ENCODE results near the gene C1RL. TPM values are rescaled to one million over a fixed set of nuclear protein-coding genes. Genes with fewer than 3 reads are reported as not detected.

C1RL gene
- total RNA-seq, 1 experiment from 2014 or later = 43.4 TPM

DNA sequence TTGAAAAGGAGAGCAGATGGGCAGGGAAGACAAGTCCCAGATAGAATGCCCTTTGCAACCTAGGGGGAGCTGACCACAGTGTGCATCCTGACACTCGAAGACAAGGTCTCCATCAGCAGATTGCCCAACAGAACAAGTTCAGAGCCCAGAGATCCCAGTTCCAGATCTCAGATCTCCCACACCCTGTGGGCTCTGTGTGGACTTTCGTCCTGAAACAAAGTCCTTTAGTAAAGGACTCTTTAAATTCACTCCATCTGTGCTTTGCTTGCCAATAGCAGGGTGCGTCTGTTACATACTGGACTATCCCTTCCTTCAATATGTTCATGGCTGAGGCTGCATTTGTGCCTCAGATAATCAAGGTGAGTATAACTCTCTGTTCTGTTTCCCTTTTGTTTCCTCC, 8.7 kb upstream of the C1RL start:
- intact Hi-C loops (cut with micrococcal nuclease; ENCODE audit: unreplicated experiment) = no loop called here
- no TSS peak for BruUV-seq (replicated peaks)
- Mint-ChIP-seq H3K36me3 (ENCODE audit: insufficient read depth, unreplicated experiment) (peaks cover 18% of the 10 kb centered on the region), H3K4me1 (ENCODE audit: low read depth, unreplicated experiment) (no peaks in the 10 kb centered on the region), H3K4me3 (ENCODE audit: low read depth, unreplicated experiment) (no peak overlapping the region), H3K9me3 (ENCODE audit: low read depth, unreplicated experiment) (no peaks in the 10 kb centered on the region), H3K27ac (ENCODE audit: unreplicated experiment) (no peak overlapping the region), H3K27me3 (ENCODE audit: unreplicated experiment) (no peaks in the 10 kb centered on the region)
- TF ChIP-seq, protein P1, sequence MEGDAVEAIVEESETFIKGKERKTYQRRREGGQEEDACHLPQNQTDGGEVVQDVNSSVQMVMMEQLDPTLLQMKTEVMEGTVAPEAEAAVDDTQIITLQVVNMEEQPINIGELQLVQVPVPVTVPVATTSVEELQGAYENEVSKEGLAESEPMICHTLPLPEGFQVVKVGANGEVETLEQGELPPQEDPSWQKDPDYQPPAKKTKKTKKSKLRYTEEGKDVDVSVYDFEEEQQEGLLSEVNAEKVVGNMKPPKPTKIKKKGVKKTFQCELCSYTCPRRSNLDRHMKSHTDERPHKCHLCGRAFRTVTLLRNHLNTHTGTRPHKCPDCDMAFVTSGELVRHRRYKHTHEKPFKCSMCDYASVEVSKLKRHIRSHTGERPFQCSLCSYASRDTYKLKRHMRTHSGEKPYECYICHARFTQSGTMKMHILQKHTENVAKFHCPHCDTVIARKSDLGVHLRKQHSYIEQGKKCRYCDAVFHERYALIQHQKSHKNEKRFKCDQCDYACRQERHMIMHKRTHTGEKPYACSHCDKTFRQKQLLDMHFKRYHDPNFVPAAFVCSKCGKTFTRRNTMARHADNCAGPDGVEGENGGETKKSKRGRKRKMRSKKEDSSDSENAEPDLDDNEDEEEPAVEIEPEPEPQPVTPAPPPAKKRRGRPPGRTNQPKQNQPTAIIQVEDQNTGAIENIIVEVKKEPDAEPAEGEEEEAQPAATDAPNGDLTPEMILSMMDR (IDR thresholded peaks at IDR 0.05; ENCODE audit: unreplicated experiment) = no peak
- CTCF ChIA-PET = no interaction called here
- no peak for DNase-seq

DNA sequence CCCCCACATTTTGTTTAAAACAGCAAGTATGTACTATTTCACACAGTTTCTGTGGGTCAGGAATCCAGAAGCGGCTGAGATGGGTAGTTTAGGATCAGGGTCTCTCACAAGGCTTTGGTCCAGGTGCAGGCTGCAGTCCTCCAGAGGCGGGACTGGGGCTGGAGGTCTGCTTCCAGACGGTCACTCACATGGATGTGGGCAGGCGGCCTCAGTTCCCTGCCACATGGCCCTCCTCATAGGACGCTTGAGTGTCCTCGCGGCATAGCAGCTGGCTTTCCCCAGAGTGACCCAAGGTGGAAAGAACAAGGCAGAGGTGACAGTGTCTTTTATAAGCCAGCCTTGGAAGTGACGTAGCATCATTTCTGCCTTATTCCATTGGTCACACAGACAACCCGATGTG, 7.9 kb upstream of the C1RL start:
- Mint-ChIP-seq H3K27me3 (ENCODE audit: unreplicated experiment) (no peaks in the 10 kb centered on the region), H3K4me1 (ENCODE audit: low read depth, unreplicated experiment) (no peaks in the 10 kb centered on the region), H3K4me3 (ENCODE audit: low read depth, unreplicated experiment) (no peak overlapping the region), H3K9me3 (ENCODE audit: low read depth, unreplicated experiment) (no peaks in the 10 kb centered on the region), H3K36me3 (ENCODE audit: insufficient read depth, unreplicated experiment) (peaks cover 18% of the 10 kb centered on the region), H3K27ac (ENCODE audit: unreplicated experiment) (no peak overlapping the region)
- intact Hi-C loops (cut with micrococcal nuclease; ENCODE audit: unreplicated experiment) = no loop called here
- TF ChIP-seq, protein P1 (IDR thresholded peaks at IDR 0.05; ENCODE audit: unreplicated experiment) = no peak
- no peak for DNase-seq
- no TSS peak for BruUV-seq (replicated peaks)
- CTCF ChIA-PET = no interaction called here

DNA sequence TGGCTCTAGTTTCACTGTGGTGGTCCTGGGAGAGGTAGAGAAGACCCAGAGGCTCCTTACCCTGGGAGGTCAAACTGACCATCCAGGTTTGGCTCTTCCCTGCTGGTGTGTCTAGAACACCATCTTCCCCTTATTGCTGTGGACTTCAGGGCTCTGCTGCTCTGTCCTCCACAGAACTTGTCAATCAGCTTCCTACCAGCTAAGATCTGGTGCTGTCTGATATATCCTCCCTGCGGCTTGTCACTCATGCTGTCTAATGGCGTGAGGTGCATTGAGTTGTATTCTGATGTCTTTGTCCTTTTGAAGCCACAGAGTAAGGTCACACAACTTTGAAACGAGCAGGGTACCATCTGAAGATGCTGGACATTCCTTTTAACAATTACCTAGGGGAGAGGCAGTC, 7.2 kb upstream of the C1RL start:
- peaks cover 18% of the 10 kb centered on the region for H3K36me3 Mint-ChIP-seq (ENCODE audit: insufficient read depth, unreplicated experiment)

DNA sequence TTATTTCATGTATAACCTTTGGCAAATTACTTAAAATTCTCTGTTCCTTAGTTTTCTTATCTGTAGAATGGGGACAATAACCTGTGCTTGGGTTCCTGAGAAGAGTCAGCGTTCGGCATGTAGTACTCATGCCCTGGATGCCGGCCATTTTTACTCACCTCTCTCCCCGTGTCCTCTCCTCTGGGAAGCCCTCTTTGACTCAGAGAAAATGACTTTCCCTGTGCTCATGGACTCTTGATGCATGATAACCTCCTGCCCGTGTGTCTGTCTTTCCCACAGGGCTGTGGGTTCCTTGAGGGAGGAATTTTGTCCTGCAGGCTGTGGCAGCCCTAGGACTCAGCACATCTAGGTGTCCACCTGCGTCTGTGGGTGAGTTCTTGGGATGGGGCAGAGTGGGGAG, 5.8 kb upstream of the C1RL start:
- H3K27me3 Mint-ChIP-seq (ENCODE audit: unreplicated experiment) = no peaks in the 10 kb centered on the region
- CTCF ChIA-PET = no interaction called here
- TF ChIP-seq, protein P1 (IDR thresholded peaks at IDR 0.05; ENCODE audit: unreplicated experiment) = no peak

More for the DNA sequence above, 7.2 kb upstream of the C1RL start:
- DNase-seq = no peak
- CTCF ChIA-PET = no interaction called here
- intact Hi-C loops (cut with micrococcal nuclease; ENCODE audit: unreplicated experiment) = no loop called here
- H3K4me3 Mint-ChIP-seq (ENCODE audit: low read depth, unreplicated experiment) = no peak overlapping the region
- no peaks in the 10 kb centered on the region for H3K9me3 Mint-ChIP-seq (ENCODE audit: low read depth, unreplicated experiment)
- H3K27ac Mint-ChIP-seq (ENCODE audit: unreplicated experiment) = no peak overlapping the region
- no peaks in the 10 kb centered on the region for H3K27me3 Mint-ChIP-seq (ENCODE audit: unreplicated experiment)
- no TSS peak for BruUV-seq (replicated peaks)
- TF ChIP-seq, protein P1 (IDR thresholded peaks at IDR 0.05; ENCODE audit: unreplicated experiment) = no peak
- H3K4me1 Mint-ChIP-seq (ENCODE audit: low read depth, unreplicated experiment) = no peaks in the 10 kb centered on the region

More for the DNA sequence above, 5.8 kb upstream of the C1RL start:
- Mint-ChIP-seq H3K27ac (ENCODE audit: unreplicated experiment) (no peak overlapping the region), H3K4me3 (ENCODE audit: low read depth, unreplicated experiment) (no peak overlapping the region), H3K36me3 (ENCODE audit: insufficient read depth, unreplicated experiment) (peaks cover 18% of the 10 kb centered on the region), H3K9me3 (ENCODE audit: low read depth, unreplicated experiment) (no peaks in the 10 kb centered on the region), H3K4me1 (ENCODE audit: low read depth, unreplicated experiment) (peaks cover under 1% of the 10 kb centered on the region)
- no peak for DNase-seq
- BruUV-seq (replicated peaks) = no TSS peak
- intact Hi-C loops (cut with micrococcal nuclease; ENCODE audit: unreplicated experiment) = loop anchor here (5.0 kb wide), 1 partner anchor 168 kb away; no protein-coding TSS in a partner anchor
